UCSD-AML1 (cell line): ENCODE measurements around the gene CDT1.

Experiments
- DNase-seq: peaks from one replicate; lab custom pipeline; 2025; ENCODE audit not compliant: unreplicated experiment; lab: John Stamatoyannopoulos, UW

The CDT1 gene

DNA sequence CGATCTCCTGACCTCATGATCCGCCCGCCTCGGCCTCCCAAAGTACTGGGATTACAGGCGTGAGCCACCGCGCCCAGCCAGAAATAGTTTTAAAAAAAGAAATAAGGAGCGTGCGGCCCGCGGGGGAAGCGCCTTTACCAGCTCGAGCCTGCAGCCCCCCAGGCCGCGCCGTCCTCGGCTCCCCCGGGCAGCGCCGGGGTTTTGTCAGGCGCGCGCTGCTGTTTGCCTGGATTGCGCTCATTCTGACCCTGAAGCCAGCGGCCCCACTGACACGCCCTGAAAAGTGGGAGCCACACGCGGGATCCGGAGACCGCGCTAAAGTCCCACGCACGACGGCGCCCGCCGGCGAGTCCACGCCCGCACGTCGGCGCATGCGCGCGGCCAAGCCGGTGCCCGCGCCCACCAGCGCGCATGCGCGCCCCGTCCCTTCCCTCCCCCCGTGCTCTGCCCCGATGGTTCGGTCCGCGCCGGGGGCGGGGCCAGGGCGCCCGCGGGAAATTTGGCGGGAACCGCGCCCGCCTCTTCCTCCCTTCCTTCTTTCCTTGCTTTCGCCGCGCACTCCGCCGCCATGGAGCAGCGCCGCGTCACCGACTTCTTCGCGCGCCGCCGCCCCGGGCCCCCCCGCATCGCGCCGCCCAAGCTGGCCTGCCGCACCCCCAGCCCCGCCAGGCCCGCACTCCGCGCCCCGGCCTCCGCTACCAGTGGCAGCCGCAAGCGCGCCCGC is at the start of gene CDT1:
TSS of gene CDT1 (plus strand) at position 526 of the 724 bp plus-strand sequence. CDS start at position 569, 43 bp downstream.
- DNase-seq, result peak; percentile 91

- no peak for DNase-seq
These were observed 49.3 kb upstream of the CDT1 start for GRCh38 chr16:88754109-88754911.

DNA sequence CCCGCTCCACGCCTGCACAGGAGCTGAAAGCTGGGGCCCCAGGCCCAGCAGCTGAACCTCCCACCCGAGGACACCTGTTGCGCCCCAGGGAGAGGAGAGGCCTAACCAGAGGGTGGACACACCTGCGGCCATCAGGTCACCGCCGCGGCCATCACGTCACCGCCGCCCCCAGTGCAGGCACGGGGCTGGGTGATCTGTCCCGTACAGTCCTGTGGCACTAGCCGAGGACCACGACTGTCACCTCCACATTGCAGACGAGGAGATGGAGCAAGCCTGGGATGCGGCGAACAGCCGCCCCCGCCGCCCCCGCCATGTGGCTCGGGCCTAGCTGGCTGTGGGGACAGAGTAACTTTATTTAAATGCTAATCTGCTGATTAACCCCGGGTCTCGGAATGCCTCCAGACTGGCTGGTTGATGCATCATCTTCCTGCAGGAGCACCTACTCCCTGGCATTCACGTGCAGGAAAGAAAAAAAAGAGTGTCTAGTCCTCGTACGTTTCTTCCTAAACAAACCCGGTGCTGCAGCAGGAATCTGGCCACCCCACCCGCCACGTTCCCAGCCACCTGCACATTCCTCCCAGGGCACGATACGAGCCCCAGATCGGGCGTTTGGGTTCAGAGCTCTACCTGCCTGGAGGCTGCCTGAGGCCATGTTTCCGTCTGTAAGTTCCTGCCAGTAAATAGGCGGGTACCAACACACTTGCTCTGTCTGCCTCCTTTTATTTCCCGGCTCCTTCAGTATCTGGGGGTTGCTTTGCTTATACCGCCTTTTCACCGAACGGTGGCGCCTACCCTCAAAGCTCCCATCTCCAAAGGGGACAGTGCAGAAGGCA is 48.5 kb upstream of the CDT1 start:
- no peak for DNase-seq

GRCh38 chr16:88755745-88756443 is 47.7 kb upstream of the CDT1 start:
- no peak for DNase-seq

GRCh38 chr16:88758227-88758943 is 45.2 kb upstream of the CDT1 start:
- no peak for DNase-seq

- DNase-seq, result no peak
These were observed 44.7 kb upstream of the CDT1 start for GRCh38 chr16:88758944-88759244.

- no peak for DNase-seq
These were observed 44.2 kb upstream of the CDT1 start for GRCh38 chr16:88759245-88759975.

GRCh38 chr16:88759976-88760350 is 43.6 kb upstream of the CDT1 start:
- no peak for DNase-seq

DNA sequence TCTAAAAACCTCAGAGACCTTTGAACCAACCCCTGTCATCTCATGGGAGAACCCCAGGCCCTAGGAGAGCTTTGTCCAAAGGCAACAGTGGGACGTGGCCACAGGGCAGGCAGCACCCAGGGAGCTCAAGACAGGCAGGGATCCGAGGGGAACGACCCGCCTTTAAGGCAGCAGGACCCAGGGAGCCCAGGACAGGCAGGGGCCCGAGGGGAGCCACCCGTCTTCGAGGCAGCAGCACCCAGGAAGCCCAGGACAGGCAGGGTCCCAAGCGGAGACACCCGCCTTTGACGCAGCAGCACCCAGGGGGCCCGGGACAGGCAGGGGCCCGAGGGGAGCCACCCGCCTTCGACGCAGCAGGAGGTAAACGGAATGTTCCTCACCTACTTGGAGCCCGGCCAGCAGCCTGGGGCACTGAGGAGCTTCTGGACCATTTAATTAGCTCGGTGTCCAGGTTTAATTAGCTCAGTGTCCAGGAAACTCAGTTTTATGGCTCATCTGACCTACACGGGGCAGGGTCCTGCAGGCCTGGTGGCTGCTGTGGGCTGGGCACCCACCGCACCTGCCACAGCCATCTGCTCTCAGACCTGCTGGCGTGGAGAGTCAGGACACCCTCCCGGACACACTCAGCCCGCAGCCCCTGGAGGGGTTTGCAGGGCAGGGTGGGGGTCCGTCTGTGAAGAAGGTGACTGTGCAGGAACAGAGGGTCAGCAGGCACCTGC is 43.0 kb upstream of the CDT1 start:
- DNase-seq, result no peak

GRCh38 chr16:88761143-88761534 is 42.5 kb upstream of the CDT1 start:
- DNase-seq, result no peak

DNA sequence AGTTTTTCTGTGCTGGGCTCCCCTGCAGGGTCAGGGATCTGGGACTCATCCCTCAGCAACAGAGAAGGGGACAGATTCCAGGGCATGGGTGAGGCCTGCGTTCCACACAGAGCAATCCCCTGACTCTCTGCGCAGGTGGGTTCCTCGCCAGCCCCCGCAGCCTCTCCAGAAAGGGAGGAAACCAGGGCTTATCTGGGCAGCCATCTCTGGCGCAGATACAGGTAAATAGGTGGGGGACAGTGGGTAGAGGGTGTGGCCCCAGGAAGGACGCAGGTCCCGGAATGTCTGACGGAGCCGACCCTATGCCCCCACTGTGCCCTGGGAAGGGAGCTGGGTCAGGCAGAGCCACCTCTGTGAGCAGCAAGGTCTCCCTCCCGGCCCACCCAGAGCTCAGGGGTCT is 41.8 kb upstream of the CDT1 start:
- DNase-seq, result no peak

GRCh38 chr16:88762258-88762870 is 41.2 kb upstream of the CDT1 start:
- no peak for DNase-seq

DNA sequence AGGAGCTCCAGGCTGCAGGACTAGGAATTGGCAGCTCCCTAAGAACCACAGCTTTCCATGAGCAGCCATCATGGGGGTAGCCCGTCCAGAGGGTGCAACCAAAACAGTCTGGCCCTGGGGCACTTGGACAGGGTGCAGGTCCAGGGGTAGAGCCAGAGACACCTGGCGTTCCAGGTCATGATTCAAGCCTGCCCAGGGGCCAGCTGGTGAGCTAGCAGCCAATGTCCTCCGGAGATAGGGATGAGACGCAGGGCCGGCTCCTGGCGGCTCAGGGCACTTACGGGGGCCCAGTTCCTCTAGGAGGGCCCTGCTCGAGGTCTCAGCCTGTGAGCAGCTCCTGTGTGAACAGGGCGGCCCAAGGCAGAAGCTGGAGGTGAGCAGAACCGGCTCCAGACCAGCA is 40.6 kb upstream of the CDT1 start:
- DNase-seq, result no peak

DNA sequence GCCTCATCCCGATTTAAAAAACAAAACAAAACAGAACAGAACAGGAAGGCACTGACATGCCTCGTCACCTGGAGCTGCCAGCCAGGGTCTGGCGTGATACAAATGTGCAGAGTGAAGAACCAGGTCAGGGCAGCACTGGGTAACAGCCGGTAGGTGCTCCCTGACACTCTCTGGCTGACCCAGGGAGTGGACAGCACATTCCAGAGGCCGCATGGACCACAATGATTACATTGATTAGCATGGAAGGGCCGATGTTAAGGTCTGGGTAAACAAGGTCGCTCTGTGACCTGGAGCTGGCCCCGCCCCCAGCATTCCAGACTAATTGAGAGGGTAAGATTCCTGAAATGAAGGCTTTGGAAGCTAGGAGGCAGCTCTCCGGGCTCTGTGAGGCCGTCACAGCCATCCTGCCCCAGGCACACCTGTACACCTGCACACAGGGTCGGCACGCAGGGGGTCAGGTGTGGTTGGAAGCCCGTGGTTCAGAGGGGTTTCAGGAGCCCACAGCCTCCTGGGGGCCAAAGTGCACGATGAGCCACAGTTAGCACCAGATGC is 40.0 kb upstream of the CDT1 start:
- DNase-seq, result no peak

DNA sequence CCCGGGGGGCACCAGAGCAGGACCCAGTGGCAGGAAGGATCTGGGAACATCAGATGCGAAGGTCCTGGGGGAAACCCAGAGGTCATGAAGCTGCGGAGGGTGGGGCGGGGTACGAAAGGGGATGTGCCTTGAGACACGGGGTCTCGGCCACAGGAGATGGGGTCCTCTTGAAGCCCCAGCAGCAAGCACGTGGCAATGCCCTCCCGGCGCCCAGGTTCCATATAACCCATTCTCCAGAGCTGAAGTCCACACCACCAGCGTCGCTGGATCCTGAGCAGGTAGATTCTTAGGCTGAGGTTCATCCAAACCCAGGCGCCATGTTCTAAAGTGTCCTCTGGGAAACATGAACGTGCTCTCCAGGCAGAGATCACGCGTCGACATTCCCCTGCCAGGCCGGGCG is 39.5 kb upstream of the CDT1 start:
- no peak for DNase-seq

GRCh38 chr16:88764913-88765349 is 38.7 kb upstream of the CDT1 start:
- DNase-seq, result no peak

- DNase-seq, result no peak
These were observed 36.6 kb upstream of the CDT1 start for GRCh38 chr16:88766975-88767374.

- no peak for DNase-seq
These were observed 36.0 kb upstream of the CDT1 start for GRCh38 chr16:88767546-88768070.
